DOHH2 (cell line): ENCODE measurements around the gene C16orf90.

ENCODE experiments used
- H3F3A ChIP-seq: fragments of 200-600 bp; sonication (generic), shearing (Covaris generic); 2 replicates; pipeline ENCODE4 v1.6.0; 2016; ENCODE audit warnings: antibody characterized with exemption, mild to moderate bottlenecking; ENCODE audit not compliant: control insufficient read depth, insufficient read depth
- H3K27ac ChIP-seq: fragments of 200-600 bp; sonication (generic); 2 replicates; pipeline ENCODE4 v1.5.1; 2014; ENCODE audit warnings: low read depth, mild to moderate bottlenecking, low read length, moderate library complexity
- H3K27me3 ChIP-seq: fragments of 200-600 bp; sonication (generic); 2 replicates; pipeline ENCODE4 v1.6.1; 2014; ENCODE audit warnings: mild to moderate bottlenecking, low read length, mixed read lengths; ENCODE audit not compliant: control insufficient read depth
- H3K36me3 ChIP-seq: fragments of 200-600 bp; sonication (generic); 2 replicates; pipeline ENCODE4 v1.6.1; 2014; ENCODE audit warnings: mild to moderate bottlenecking, low read length, moderate library complexity, mixed read lengths; ENCODE audit not compliant: control insufficient read depth
- H3K4me1 ChIP-seq: fragments of 200-600 bp; sonication (generic); 2 replicates; pipeline ENCODE4 v1.6.1; 2014; ENCODE audit warnings: mild to moderate bottlenecking, low read length, mixed read lengths; ENCODE audit not compliant: control insufficient read depth
- H3K4me2 ChIP-seq: fragments of 200-600 bp; sonication (generic); 2 replicates; pipeline ENCODE4 v1.6.0; 2014; ENCODE audit warnings: mild to moderate bottlenecking, low read length, moderate library complexity
- H3K4me3 ChIP-seq: fragments of 200-600 bp; sonication (generic); 2 replicates; pipeline ENCODE4 v1.5.1; 2014; ENCODE audit warnings: mild to moderate bottlenecking, low read length, mixed read lengths
- H3K79me2 ChIP-seq: fragments of 200-600 bp; sonication (generic); 2 replicates; pipeline ENCODE4 v1.6.1; 2014; ENCODE audit warnings: mild to moderate bottlenecking, low read length, mixed read lengths; ENCODE audit not compliant: control insufficient read depth
- H3K9me2 ChIP-seq: fragments of 200-600 bp; sonication (generic); replicated peaks from 2 replicates; pipeline ENCODE4 v1.6.1; 2014; ENCODE audit warnings: mild to moderate bottlenecking, low read length, mixed read lengths; ENCODE audit not compliant: control insufficient read depth
- H3K9me3 ChIP-seq: fragments of 200-600 bp; sonication (generic); 2 replicates; pipeline ENCODE4 v1.6.1; 2014; ENCODE audit warnings: antibody characterized with exemption, low read length, mixed read lengths; ENCODE audit not compliant: control insufficient read depth, insufficient read depth
- H4K20me1 ChIP-seq: fragments of 200-600 bp; sonication (generic); 2 replicates; pipeline ENCODE4 v1.6.0; 2014; ENCODE audit warnings: low read depth, mild to moderate bottlenecking, antibody characterized with exemption, low read length, moderate library complexity; ENCODE audit not compliant: control insufficient read depth, insufficient read depth
- EZH2phosphoT487 ChIP-seq: fragments of 200-600 bp; sonication (generic); IDR thresholded peaks from 2 replicates; pipeline ENCODE4 v1.6.1; 2017; ENCODE audit warnings: borderline replicate concordance, mild to moderate bottlenecking, antibody characterized with exemption, low read length, moderate library complexity, mixed read lengths
- TF ChIP-seq, protein P1 (sequence below): fragments of 200-600 bp; sonication (generic); IDR thresholded peaks from one replicate; pipeline ENCODE4 v1.5.1; 2014; ENCODE audit warnings: antibody characterized with exemption, mild to moderate bottlenecking, low read depth, low read length; ENCODE audit not compliant: poor library complexity, severe bottlenecking

Gene C16orf90

DNA sequence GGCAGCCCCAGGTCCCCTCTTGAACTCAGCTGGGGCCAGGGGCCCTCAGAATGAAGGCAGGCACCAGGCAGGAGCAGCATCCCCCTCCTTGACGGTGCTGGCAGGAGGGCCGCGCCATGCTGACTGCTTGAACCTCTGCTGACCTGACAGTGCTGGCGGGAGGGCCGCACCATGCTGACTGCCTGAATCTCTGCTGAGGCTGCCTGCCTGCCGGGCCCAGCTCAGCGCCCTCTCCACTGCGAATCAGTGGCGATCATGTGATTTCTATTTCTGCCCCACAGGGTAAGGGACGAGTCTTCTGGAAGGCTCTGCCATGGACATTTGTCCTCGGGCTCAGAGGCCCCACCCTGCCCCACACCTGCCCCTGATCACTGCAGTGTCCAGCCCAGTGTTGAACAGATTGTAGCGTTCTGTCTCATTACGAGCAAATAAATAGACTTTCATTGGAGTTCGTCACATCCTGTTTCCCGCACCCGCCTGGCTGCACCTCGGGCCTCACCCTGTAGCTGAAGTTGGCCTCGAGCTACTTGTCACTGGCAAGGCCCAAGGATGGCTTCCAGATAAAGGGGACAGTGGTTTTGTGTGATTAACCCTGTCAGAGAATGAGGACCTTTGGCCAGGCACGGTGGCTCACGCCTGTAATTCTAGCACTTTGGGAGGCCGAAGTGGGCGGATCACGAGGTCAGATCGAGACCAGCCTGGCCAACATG lies 8.6 kb downstream of the C16orf90 start:
- no peaks in the 10 kb centered on the region for H3K27me3 ChIP-seq

GRCh38 chr16:3485821-3486505 lies 9.3 kb downstream of the C16orf90 start:
- Histone ChIP-seq H3F3A (no peaks in the 10 kb centered on the region), H3K27ac (no peak overlapping the region), H3K4me1 (no peaks in the 10 kb centered on the region), H3K9me2 (no peaks in the 10 kb centered on the region), H3K27me3 (no peaks in the 10 kb centered on the region), H3K36me3 (peaks cover 49% of the 10 kb centered on the region), H3K4me3 (no peak overlapping the region), H3K9me3 (no peaks in the 10 kb centered on the region), H3K4me2 (no peak overlapping the region), H4K20me1 (no peaks in the 10 kb centered on the region), H3K79me2 (no peaks in the 10 kb centered on the region)
- no peak for TF ChIP-seq EZH2phosphoT487
- TF ChIP-seq, protein P1, sequence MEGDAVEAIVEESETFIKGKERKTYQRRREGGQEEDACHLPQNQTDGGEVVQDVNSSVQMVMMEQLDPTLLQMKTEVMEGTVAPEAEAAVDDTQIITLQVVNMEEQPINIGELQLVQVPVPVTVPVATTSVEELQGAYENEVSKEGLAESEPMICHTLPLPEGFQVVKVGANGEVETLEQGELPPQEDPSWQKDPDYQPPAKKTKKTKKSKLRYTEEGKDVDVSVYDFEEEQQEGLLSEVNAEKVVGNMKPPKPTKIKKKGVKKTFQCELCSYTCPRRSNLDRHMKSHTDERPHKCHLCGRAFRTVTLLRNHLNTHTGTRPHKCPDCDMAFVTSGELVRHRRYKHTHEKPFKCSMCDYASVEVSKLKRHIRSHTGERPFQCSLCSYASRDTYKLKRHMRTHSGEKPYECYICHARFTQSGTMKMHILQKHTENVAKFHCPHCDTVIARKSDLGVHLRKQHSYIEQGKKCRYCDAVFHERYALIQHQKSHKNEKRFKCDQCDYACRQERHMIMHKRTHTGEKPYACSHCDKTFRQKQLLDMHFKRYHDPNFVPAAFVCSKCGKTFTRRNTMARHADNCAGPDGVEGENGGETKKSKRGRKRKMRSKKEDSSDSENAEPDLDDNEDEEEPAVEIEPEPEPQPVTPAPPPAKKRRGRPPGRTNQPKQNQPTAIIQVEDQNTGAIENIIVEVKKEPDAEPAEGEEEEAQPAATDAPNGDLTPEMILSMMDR: no peak

More for the DNA sequence above, 8.6 kb downstream of the C16orf90 start:
- no peaks in the 10 kb centered on the region for H3K9me2 ChIP-seq
- no peak for TF ChIP-seq EZH2phosphoT487
- TF ChIP-seq, protein P1: no peak
- H3K27ac ChIP-seq: no peak overlapping the region
- H3K9me3 ChIP-seq: no peaks in the 10 kb centered on the region
- H3K4me2 ChIP-seq: no peak overlapping the region
- no peaks in the 10 kb centered on the region for H3K4me1 ChIP-seq
- H3K79me2 ChIP-seq: no peaks in the 10 kb centered on the region
- H3K36me3 ChIP-seq: peaks cover 43% of the 10 kb centered on the region
- H4K20me1 ChIP-seq: no peaks in the 10 kb centered on the region
- no peak overlapping the region for H3K4me3 ChIP-seq
- H3F3A ChIP-seq: no peaks in the 10 kb centered on the region

DNA sequence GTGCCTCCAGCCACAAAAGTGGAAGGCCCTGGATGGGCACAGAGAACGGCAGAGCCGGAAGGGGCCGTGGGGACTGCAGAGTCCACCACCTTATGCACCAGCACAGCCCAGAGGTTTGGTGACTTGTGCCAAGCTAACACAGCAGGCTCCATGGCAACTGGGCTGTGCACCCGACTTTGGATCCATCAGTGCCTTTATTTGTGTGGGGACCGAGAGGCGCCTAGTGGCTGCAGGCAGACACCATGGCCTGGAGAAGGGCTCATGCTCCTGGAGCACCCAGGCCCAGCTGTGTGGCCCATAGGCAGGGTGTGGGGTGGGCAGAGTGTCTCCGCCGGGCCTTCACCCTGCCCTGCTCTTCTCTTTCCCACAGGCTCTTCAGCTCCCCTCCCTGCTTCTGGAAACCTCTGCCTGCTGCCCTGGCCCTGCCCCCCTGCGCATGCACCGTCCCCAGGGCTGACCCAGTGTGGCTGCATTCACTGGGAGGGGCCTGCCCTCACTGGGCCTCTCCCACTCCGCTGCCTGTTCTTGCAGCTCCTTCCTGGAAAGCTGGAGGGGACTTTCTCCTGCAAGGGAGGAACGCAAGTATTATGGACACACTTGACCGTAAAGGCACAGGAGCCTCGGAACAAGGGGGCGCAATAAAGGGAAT lies 10.1 kb downstream of the C16orf90 start:
- no peaks in the 10 kb centered on the region for H3K9me2 ChIP-seq
- no peaks in the 10 kb centered on the region for H3K9me3 ChIP-seq
- no peak overlapping the region for H3K4me3 ChIP-seq
- no peak overlapping the region for H3K27ac ChIP-seq
- H3F3A ChIP-seq: no peaks in the 10 kb centered on the region
- no peaks in the 10 kb centered on the region for H3K4me1 ChIP-seq
- TF ChIP-seq, protein P1: no peak
- no peak for TF ChIP-seq EZH2phosphoT487
- H4K20me1 ChIP-seq: no peaks in the 10 kb centered on the region
- H3K27me3 ChIP-seq: no peaks in the 10 kb centered on the region
- peaks cover 49% of the 10 kb centered on the region for H3K36me3 ChIP-seq
- no peak overlapping the region for H3K4me2 ChIP-seq
- H3K79me2 ChIP-seq: no peaks in the 10 kb centered on the region
